GM06990 (cell line): ENCODE data around the gene PDZRN3.

Experiments
- DNase-seq: peaks from one replicate; pipeline ENCODE4 v3.0.0-alpha.2; 2011; ENCODE audit not compliant: insufficient read length; ENCODE audit errors: extremely low read depth
- H3K27me3 ChIP-seq: replicated peaks from 2 replicates; pipeline ENCODE4 v1.6.0; 2011; ENCODE audit warnings: low read length; ENCODE audit not compliant: control insufficient read depth, insufficient read depth
- H3K36me3 ChIP-seq: 2 replicates; pipeline ENCODE4 v1.5.1; 2011; ENCODE audit warnings: low read length; ENCODE audit not compliant: control insufficient read depth, insufficient read depth
- H3K4me3 ChIP-seq: replicated peaks from 2 replicates; pipeline ENCODE4 v1.5.1; 2011; ENCODE audit warnings: low read depth, mild to moderate bottlenecking, control low read depth, low read length
- CTCF ChIP-seq: IDR thresholded peaks from 2 replicates; pipeline ENCODE4 v1.5.1; 2011; ENCODE audit warnings: low read length, control low read depth, mild to moderate bottlenecking, inconsistent platforms; ENCODE audit not compliant: insufficient read depth, poor library complexity, severe bottlenecking

Gene PDZRN3

GRCh38 chr3:73342077-73342476 lies 282.7 kb downstream of the PDZRN3 start:
- no peak for DNase-seq
- no peak for TF ChIP-seq CTCF
- Histone ChIP-seq H3K27me3 (no peaks in the 10 kb centered on the region), H3K36me3 (no peaks in the 10 kb centered on the region), H3K4me3 (no peak overlapping the region)

- DNase-seq: no peak
- Histone ChIP-seq H3K27me3 (no peaks in the 10 kb centered on the region), H3K4me3 (no peak overlapping the region), H3K36me3 (no peaks in the 10 kb centered on the region)
- TF ChIP-seq CTCF: no peak
Measured at GRCh38 chr3:73341272-73341935, 283.3 kb downstream of the PDZRN3 start.

GRCh38 chr3:73332558-73332957 lies 292.2 kb downstream of the PDZRN3 start:
- no peak overlapping the region for H3K4me3 ChIP-seq
- no peak for TF ChIP-seq CTCF

More at GRCh38 chr3:73332558-73332957, 292.2 kb downstream of the PDZRN3 start:
- peak; percentile 12 for DNase-seq
- H3K27me3 ChIP-seq: no peaks in the 10 kb centered on the region
- no peaks in the 10 kb centered on the region for H3K36me3 ChIP-seq
